Transverse colon (tissue), 4 donors: Measurements from ENCODE around the gene MPL. TPM values are rescaled to one million over a fixed set of nuclear protein-coding genes. Genes with fewer than 3 reads are reported as not detected.

Experiments
- DNase-seq: peaks from one replicate; pipeline ENCODE4 v3.0.0-alpha.2; 2019
- H3K27ac ChIP-seq, 4 donors: fragments of 200-600 bp; sonication (generic); 2 replicates each; pipeline ENCODE4 v1.5.1; 2016 to 2018; ENCODE audit warnings: inconsistent platforms in 4 of 4
- H3K27me3 ChIP-seq: fragments of 200-600 bp; sonication (generic); 2 replicates; pipeline ENCODE4 v1.5.1; 2017; ENCODE audit warnings: inconsistent platforms
- H3K36me3 ChIP-seq, 4 donors: fragments of 200-600 bp; sonication (generic); 2 replicates each; pipeline ENCODE4 v1.5.1; 2017 to 2019; ENCODE audit warnings: inconsistent platforms in 4 of 4
- H3K4me1 ChIP-seq, 4 donors: fragments of 200-600 bp; sonication (generic); 2 replicates each; pipeline ENCODE4 v1.5.1; 2017 to 2020; ENCODE audit warnings: inconsistent platforms in 4 of 4
- H3K4me3 ChIP-seq, 4 donors: fragments of 200-600 bp; sonication (generic); 1 replicate in 1 of 4; 2 replicates in 3 of 4; pipeline versions ENCODE4 v1.5.1 to v1.6.1; 2017 to 2019; ENCODE audit warnings: inconsistent platforms in 4 of 4
- H3K9me3 ChIP-seq, 2 donors: fragments of 200-600 bp; sonication (generic); 2 replicates each; pipeline ENCODE4 v1.5.1; 2017 to 2019; ENCODE audit warnings: inconsistent platforms in 2 of 2
- CTCF ChIP-seq, 5 experiments: fragments of 200-600 bp in 3 of 5; fragments of 450-650 bp in 2 of 5; sonication (generic) in 3 of 5; IDR thresholded peaks; 1 replicate in 2 of 5; 2 replicates in 3 of 5; pipeline ENCODE4 v1.5.1; 2016 to 2017; ENCODE audit warnings: antibody characterized with exemption in 5 of 5, inconsistent platforms in 3 of 5, mild to moderate bottlenecking in 2 of 5, moderate library complexity in 1 of 5
- EP300 ChIP-seq: sonication (generic); formaldehyde crosslinking; IDR thresholded peaks from one replicate; pipeline ENCODE4 v1.6.1; 2017; ENCODE audit warnings: antibody characterized with exemption, low read depth
- POLR2A ChIP-seq: fragments of 450-650 bp; IDR thresholded peaks from one replicate; pipeline ENCODE4 v1.6.1; 2016; ENCODE audit warnings: antibody characterized with exemption, mild to moderate bottlenecking, moderate library complexity
- POLR2AphosphoS5 ChIP-seq, 3 donors: sonication (generic); formaldehyde crosslinking; IDR thresholded peaks; one replicate each; pipeline ENCODE4 v1.6.1; 2016; ENCODE audit warnings: antibody characterized with exemption in 3 of 3
- WGBS, 2 donors: methylation state at CpG; one replicate each; pipeline ENCODE4 v1.1.5; 2018; ENCODE audit warnings: low coverage in 1 of 2; 5-methylcytosine and 5-hydroxymethylcytosine counted together
- in situ Hi-C, 4 donors: fragments of 200-750 bp; cut with MboI; loops; one replicate each; pipeline versions ENCODE4 v1.15.0 to v1.15.1; 2017; ENCODE audit warnings: low sequenced_read_pairs in 3 of 4, low pct_ligation_motif_present in 1 of 4, low pct_unique_long_range_greater_than_20kb in 1 of 4
- intact Hi-C: fragments of 100-400 bp; cut with DNase I; formaldehyde crosslinking; loops from one replicate; pipeline ENCODE4 v1.15.1; 2023; ENCODE audit warnings: low total_unique reads
- total RNA-seq, 4 donors: library from RNA; depleted of rRNA; stranded (reverse); fragments of >200 nt; gene quantifications; one replicate each; pipeline ENCODE4 v1.1.0, GENCODE V29; 2016

Gene MPL
- total RNA-seq, 4 donors from 2014 or later, result 0.32 TPM; not detected in 3

- Histone ChIP-seq H3K4me3 (no peak overlapping the region), H3K27ac (no peak overlapping the region), H3K36me3 (no peaks in the 10 kb centered on the region), H3K9me3 (no peaks in the 10 kb centered on the region), H3K27me3 (no peaks in the 10 kb centered on the region), H3K4me1 (peaks cover 21 to 44% (median 28%) of the 10 kb centered on the region in 4 donors)
- TF ChIP-seq CTCF (IDR thresholded peaks at IDR 0.05), result no peak
- no peak for TF ChIP-seq POLR2A
- no peak for TF ChIP-seq POLR2AphosphoS5 (IDR thresholded peaks at IDR 0.05)
- no peak for TF ChIP-seq EP300
- 69 to 84% methylated on average over 3 to 5 of the region's 5 CpGs for WGBS, 2 donors
- intact Hi-C loops (no loop called here), in situ Hi-C loops (no loop called here)
- no peak for DNase-seq
Observed at GRCh38 chr1:43292679-43293078, 44.9 kb upstream of the MPL start.

GRCh38 chr1:43293176-43293575, 44.4 kb upstream of the MPL start:
- Histone ChIP-seq H3K9me3 (no peaks in the 10 kb centered on the region), H3K27ac (peak overlapping the region in 2 of 4 donors; percentile 55), H3K36me3 (no peaks in the 10 kb centered on the region), H3K4me3 (no peak overlapping the region), H3K4me1 (peaks cover 21 to 44% (median 28%) of the 10 kb centered on the region in 4 donors), H3K27me3 (no peaks in the 10 kb centered on the region)
- DNase-seq, result no peak
- in situ Hi-C loops, result no loop called here
- TF ChIP-seq POLR2AphosphoS5 (IDR thresholded peaks at IDR 0.05) (no peak), EP300 (no peak), POLR2A (no peak), CTCF (IDR thresholded peaks at IDR 0.05) (no peak)
- 83 to 100% methylated on average over 1 to 2 of the region's 2 CpGs for WGBS, 2 donors
- intact Hi-C loops, result no loop called here

GRCh38 chr1:43293896-43294760, 43.5 kb upstream of the MPL start:
- intact Hi-C loops (no loop called here), in situ Hi-C loops (no loop called here)
- TF ChIP-seq POLR2AphosphoS5 (IDR thresholded peaks at IDR 0.05), result peak in 1 of 3 donors; percentile 6
- no peak for TF ChIP-seq CTCF (IDR thresholded peaks at IDR 0.05)
- DNase-seq, result peak; percentile 83
- Histone ChIP-seq H3K4me3 (no peak overlapping the region), H3K9me3 (no peaks in the 10 kb centered on the region), H3K36me3 (no peaks in the 10 kb centered on the region), H3K27ac (peak overlapping the region; percentile 55 to 79 (median 64)), H3K27me3 (no peaks in the 10 kb centered on the region), H3K4me1 (peaks cover 21 to 44% (median 28%) of the 10 kb centered on the region in 4 donors)
- 55 to 71% methylated on average over 2 to 7 of the region's 7 CpGs for WGBS, 2 donors

- H3K27me3 ChIP-seq, result no peaks in the 10 kb centered on the region
- H3K27ac ChIP-seq, result peak overlapping the region; percentile 55 to 79 (median 64)
- 85 to 90% methylated on average over 8 of the region's 8 CpGs for WGBS, 2 donors
- DNase-seq, result no peak
- TF ChIP-seq CTCF (IDR thresholded peaks at IDR 0.05) (no peak), POLR2A (no peak), POLR2AphosphoS5 (IDR thresholded peaks at IDR 0.05) (no peak), EP300 (no peak)
- in situ Hi-C loops, result no loop called here
- intact Hi-C loops, result no loop called here
- H3K4me1 ChIP-seq, result peaks cover 21 to 44% (median 28%) of the 10 kb centered on the region in 4 donors
- H3K4me3 ChIP-seq, result no peak overlapping the region
- H3K9me3 ChIP-seq, result no peaks in the 10 kb centered on the region
- no peaks in the 10 kb centered on the region for H3K36me3 ChIP-seq
Observed at GRCh38 chr1:43294761-43295160, 42.9 kb upstream of the MPL start.
